Measurements from ENCODE around the gene DIP2C. TPM values are rescaled to one million over a fixed set of nuclear protein-coding genes. Genes with fewer than 3 reads are reported as not detected.

DIP2C gene
- total and polyA plus RNA-seq, 8 donors = 2.4 to 40.1 (median 21.0) TPM

GRCh38 chr10:475709-476454 lies 213.6 kb downstream of the DIP2C start:
- no peak for DNase-seq
- H3K27ac ChIP-seq = no peak overlapping the region
- no peaks in the 10 kb centered on the region for H3K27me3 ChIP-seq
- intact Hi-C loops (cut with DNase I; ENCODE audit: low total_unique reads) = no loop called here
- H3K36me3 ChIP-seq = peaks cover 3 to 20% (median 17%) of the 10 kb centered on the region in 4 donors
- peaks cover 1 to 7% (median 2%) of the 10 kb centered on the region in 4 donors for H3K4me1 ChIP-seq
- H3K4me3 ChIP-seq = no peak overlapping the region
- H3K9me3 ChIP-seq = no peaks in the 10 kb centered on the region
- no peak for TF ChIP-seq POLR2AphosphoS5 (IDR thresholded peaks at IDR 0.05)
- TF ChIP-seq CTCF (IDR thresholded peaks at IDR 0.05) = no peak
- no peak for TF ChIP-seq EP300 (IDR thresholded peaks at IDR 0.05)
- TF ChIP-seq POLR2A (IDR thresholded peaks at IDR 0.05) = no peak
- WGBS, 5 donors = 81 to 85% (median 84%) methylated on average over 23 of the region's 23 CpGs

GRCh38 chr10:474946-475345 lies 214.5 kb downstream of the DIP2C start:
- TF ChIP-seq POLR2AphosphoS5 (IDR thresholded peaks at IDR 0.05) = no peak
- H3K27me3 ChIP-seq = no peaks in the 10 kb centered on the region
- H3K4me3 ChIP-seq = no peak overlapping the region
- H3K9me3 ChIP-seq = no peaks in the 10 kb centered on the region
- intact Hi-C loops (cut with DNase I; ENCODE audit: low total_unique reads) = no loop called here
- peaks cover 0 to 3% (median 0%) of the 10 kb centered on the region in 4 donors for H3K4me1 ChIP-seq
- 87 to 96% (median 89%) methylated on average over 9 of the region's 9 CpGs for WGBS, 5 donors
- no peak for DNase-seq
- no peak overlapping the region for H3K27ac ChIP-seq
- H3K36me3 ChIP-seq = peaks cover 3 to 29% (median 27%) of the 10 kb centered on the region in 4 donors

- DNase-seq = no peak
These were observed 215.1 kb downstream of the DIP2C start for GRCh38 chr10:474406-474805.

GRCh38 chr10:472241-472910 lies 217.1 kb downstream of the DIP2C start:
- intact Hi-C loops (cut with DNase I; ENCODE audit: low total_unique reads) = no loop called here

More at GRCh38 chr10:474406-474805, 215.1 kb downstream of the DIP2C start:
- Histone ChIP-seq H3K4me3 (no peak overlapping the region), H3K27me3 (no peaks in the 10 kb centered on the region), H3K9me3 (no peaks in the 10 kb centered on the region), H3K27ac (no peak overlapping the region), H3K4me1 (peaks cover 0 to 3% (median 0%) of the 10 kb centered on the region in 4 donors), H3K36me3 (peaks cover 3 to 33% (median 31%) of the 10 kb centered on the region in 4 donors)
- 89 to 92% (median 89%) methylated on average over 12 of the region's 12 CpGs for WGBS, 5 donors
- intact Hi-C loops (cut with DNase I; ENCODE audit: low total_unique reads) = no loop called here
- TF ChIP-seq CTCF (IDR thresholded peaks at IDR 0.05) (no peak), POLR2A (IDR thresholded peaks at IDR 0.05) (no peak), EP300 (IDR thresholded peaks at IDR 0.05) (no peak), POLR2AphosphoS5 (IDR thresholded peaks at IDR 0.05) (no peak)

More at GRCh38 chr10:472241-472910, 217.1 kb downstream of the DIP2C start:
- Histone ChIP-seq H3K4me1 (peaks cover 0 to 3% (median 0%) of the 10 kb centered on the region in 4 donors), H3K27me3 (no peaks in the 10 kb centered on the region), H3K4me3 (no peak overlapping the region), H3K36me3 (peaks cover 3 to 48% (median 46%) of the 10 kb centered on the region in 4 donors), H3K9me3 (no peaks in the 10 kb centered on the region), H3K27ac (no peak overlapping the region)
- WGBS, 5 donors = 86 to 91% (median 90%) methylated on average over 27 to 31 of the region's 31 CpGs
- no peak for DNase-seq
- no peak for TF ChIP-seq CTCF (IDR thresholded peaks at IDR 0.05)
- no peak for TF ChIP-seq POLR2AphosphoS5 (IDR thresholded peaks at IDR 0.05)
- no peak for TF ChIP-seq EP300 (IDR thresholded peaks at IDR 0.05)
- TF ChIP-seq POLR2A (IDR thresholded peaks at IDR 0.05) = no peak

Data from stomach (tissue), 9 donors.